Measurements from ENCODE around the gene SETBP1.

The SETBP1 gene

DNA sequence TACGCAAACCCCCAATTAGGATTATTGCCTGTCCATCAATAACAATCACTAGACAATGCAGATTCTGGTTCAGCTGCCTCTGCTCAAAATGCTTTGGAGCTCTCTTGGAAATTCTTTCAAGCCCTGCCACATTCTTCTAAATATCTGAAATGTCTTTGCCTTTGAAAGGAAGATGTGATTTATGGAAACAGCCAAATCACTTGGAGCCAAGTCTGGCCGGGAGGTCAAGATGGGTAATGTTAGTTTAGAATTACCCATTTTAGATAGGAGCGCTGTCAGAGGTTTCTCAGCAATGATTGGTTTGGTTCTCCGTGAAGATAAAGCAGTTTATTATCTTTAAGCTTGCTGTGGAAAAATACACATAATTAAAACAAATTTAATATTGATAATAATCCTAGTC is 306.7 kb downstream of the SETBP1 start:
- H3K23ac ChIP-seq (ENCODE audit: low read depth, low read length, poor library complexity), result no peak overlapping the region
- H3K27me3 ChIP-seq (ENCODE audit: control insufficient read depth in 3 of 3, insufficient read depth in 3 of 3, low read depth in 1 of 3, low read length in 3 of 3), result no peaks in the 10 kb centered on the region
- WGBS, 2 donors (ENCODE audit: extremely low coverage in 2 of 2, insufficient read length in 2 of 2, insufficient replicate concordance in 1 of 2), result no CpG with 5 or more reads among the region's 4 CpGs
- no peaks in the 10 kb centered on the region for H3K4me1 ChIP-seq (ENCODE audit: control insufficient read depth in 2 of 2, insufficient read depth in 1 of 2, low read depth in 1 of 2, low read length in 2 of 2)
- no peak overlapping the region for H3K14ac ChIP-seq (ENCODE audit: low read length)
- H3K9ac ChIP-seq (ENCODE audit: low read depth, low read length, poor library complexity), result no peak overlapping the region
- H3K9me3 ChIP-seq (replicated peaks in 1 of 2; ENCODE audit: control insufficient read depth in 2 of 2, insufficient read depth in 1 of 2, low read depth in 1 of 2, low read length in 2 of 2), result peaks cover 0 to 14% of the 10 kb centered on the region in 2 donors
- H2BK5ac ChIP-seq (ENCODE audit: low read length), result no peak overlapping the region
- no peak for DNase-seq (ENCODE audit: low spot score)
- H4K91ac ChIP-seq (ENCODE audit: low read depth, low read length, poor library complexity), result no peak overlapping the region
- H2BK15ac ChIP-seq (ENCODE audit: low read length), result no peak overlapping the region
- H3K4me3 ChIP-seq (ENCODE audit: low read length in 2 of 2), result no peak overlapping the region
- H3K4ac ChIP-seq (ENCODE audit: low read length), result no peak overlapping the region
- H3K18ac ChIP-seq (ENCODE audit: low read length), result no peak overlapping the region
- no peak overlapping the region for H2AK5ac ChIP-seq (ENCODE audit: low read depth, low read length)
- no peak overlapping the region for H4K8ac ChIP-seq (ENCODE audit: low read depth, low read length)
- H3K4me2 ChIP-seq (ENCODE audit: insufficient read depth, low read length, poor library complexity, severe bottlenecking), result no peak overlapping the region
- H2AFZ ChIP-seq (ENCODE audit: low read length), result no peak overlapping the region
- H3K36me3 ChIP-seq (replicated peaks in 1 of 2; ENCODE audit: control insufficient read depth in 2 of 2, insufficient read depth in 2 of 2, low read length in 2 of 2), result no peaks in the 10 kb centered on the region
- no peaks in the 10 kb centered on the region for H3K79me1 ChIP-seq (ENCODE audit: low read depth, low read length)
- no peak overlapping the region for H2BK12ac ChIP-seq (ENCODE audit: low read length)
- no peak overlapping the region for H3K27ac ChIP-seq (replicated peaks; ENCODE audit: low read length)
- H2BK120ac ChIP-seq (ENCODE audit: low read depth, low read length), result no peak overlapping the region

DNA sequence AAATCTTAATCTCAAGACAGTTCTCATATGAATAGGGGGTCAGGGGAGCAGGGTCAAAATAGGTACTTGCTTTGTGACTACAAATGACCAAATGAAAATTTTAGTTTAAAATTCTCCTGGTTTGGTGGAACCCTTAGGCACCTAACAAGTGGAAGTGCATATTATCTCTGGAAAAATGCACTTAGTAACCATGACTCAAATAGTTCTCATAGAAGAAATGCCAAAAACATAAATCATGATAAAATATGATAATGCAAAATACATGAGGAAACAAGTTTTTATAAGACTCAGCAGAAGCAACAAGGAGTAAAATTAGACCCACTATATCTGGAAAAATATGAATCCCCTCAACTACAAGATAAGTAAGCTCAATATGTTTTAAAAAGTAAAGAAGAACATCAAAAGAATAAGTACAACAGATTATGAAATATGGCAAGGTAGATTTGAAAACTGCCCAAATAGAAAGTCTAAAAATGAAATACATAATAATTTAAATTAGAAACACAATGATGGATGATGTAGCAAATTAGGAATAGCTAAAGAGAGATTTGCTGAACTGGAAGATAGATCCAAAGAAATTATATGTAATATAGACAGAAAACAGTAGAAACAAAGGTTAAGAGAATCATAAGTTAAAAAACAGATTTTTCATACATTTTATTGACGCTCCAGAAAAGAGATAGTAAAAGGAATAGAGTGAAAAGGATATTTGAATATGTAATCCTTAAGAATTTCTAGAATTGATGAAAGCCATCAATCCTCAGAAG is 308.3 kb downstream of the SETBP1 start:
- Histone ChIP-seq H2AK5ac (ENCODE audit: low read depth, low read length) (no peak overlapping the region), H2BK15ac (ENCODE audit: low read length) (no peak overlapping the region), H3K36me3 (replicated peaks in 1 of 2; ENCODE audit: control insufficient read depth in 2 of 2, insufficient read depth in 2 of 2, low read length in 2 of 2) (no peaks in the 10 kb centered on the region), H3K18ac (ENCODE audit: low read length) (no peak overlapping the region), H3K4me3 (ENCODE audit: low read length in 2 of 2) (no peak overlapping the region), H3K23ac (ENCODE audit: low read depth, low read length, poor library complexity) (no peak overlapping the region), H4K91ac (ENCODE audit: low read depth, low read length, poor library complexity) (no peak overlapping the region), H3K27ac (replicated peaks; ENCODE audit: low read length) (no peak overlapping the region), H3K27me3 (ENCODE audit: control insufficient read depth in 3 of 3, insufficient read depth in 3 of 3, low read depth in 1 of 3, low read length in 3 of 3) (no peaks in the 10 kb centered on the region), H3K4me1 (ENCODE audit: control insufficient read depth in 2 of 2, insufficient read depth in 1 of 2, low read depth in 1 of 2, low read length in 2 of 2) (no peaks in the 10 kb centered on the region), H2BK12ac (ENCODE audit: low read length) (no peak overlapping the region), H2BK120ac (ENCODE audit: low read depth, low read length) (no peak overlapping the region), H3K14ac (ENCODE audit: low read length) (no peak overlapping the region), H3K4ac (ENCODE audit: low read length) (no peak overlapping the region), H3K9me3 (replicated peaks in 1 of 2; ENCODE audit: control insufficient read depth in 2 of 2, insufficient read depth in 1 of 2, low read depth in 1 of 2, low read length in 2 of 2) (peaks cover 0 to 14% of the 10 kb centered on the region in 2 donors), H3K4me2 (ENCODE audit: insufficient read depth, low read length, poor library complexity, severe bottlenecking) (no peak overlapping the region), H2BK5ac (ENCODE audit: low read length) (no peak overlapping the region), H3K9ac (ENCODE audit: low read depth, low read length, poor library complexity) (no peak overlapping the region), H3K79me1 (ENCODE audit: low read depth, low read length) (no peaks in the 10 kb centered on the region), H2AFZ (ENCODE audit: low read length) (no peak overlapping the region), H4K8ac (ENCODE audit: low read depth, low read length) (no peak overlapping the region)
- no peak for DNase-seq (ENCODE audit: low spot score)
- no CpG with 5 or more reads among the region's 1 CpG for WGBS, 2 donors (ENCODE audit: extremely low coverage in 2 of 2, insufficient read length in 2 of 2, insufficient replicate concordance in 1 of 2)

DNA sequence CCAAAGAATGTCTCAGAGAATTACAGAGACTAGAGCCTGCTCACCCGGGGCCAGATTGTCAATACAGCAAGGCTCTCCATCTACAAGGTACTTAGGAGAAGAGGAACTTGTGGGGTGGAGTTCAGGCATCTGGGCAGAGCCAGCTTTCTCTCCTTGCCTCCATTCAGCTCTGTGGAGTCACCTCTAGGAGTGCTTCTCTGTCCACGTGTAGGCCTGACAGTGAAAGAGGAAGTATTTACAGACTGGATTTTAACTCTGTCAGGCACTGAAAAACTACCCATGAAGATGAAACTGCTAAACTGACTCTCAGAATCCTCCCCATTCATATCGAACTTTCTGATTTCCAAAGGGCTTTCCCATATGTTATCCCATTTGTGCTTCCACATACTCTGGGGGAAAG is 315.6 kb downstream of the SETBP1 start:
- no peak for DNase-seq (ENCODE audit: low spot score)
- Histone ChIP-seq H4K91ac (ENCODE audit: low read depth, low read length, poor library complexity) (no peak overlapping the region), H3K9me3 (replicated peaks in 1 of 2; ENCODE audit: control insufficient read depth in 2 of 2, insufficient read depth in 1 of 2, low read depth in 1 of 2, low read length in 2 of 2) (peaks cover 2 to 5% of the 10 kb centered on the region in 2 donors), H3K4ac (ENCODE audit: low read length) (no peak overlapping the region), H3K18ac (ENCODE audit: low read length) (no peak overlapping the region), H3K27me3 (ENCODE audit: control insufficient read depth in 3 of 3, insufficient read depth in 3 of 3, low read depth in 1 of 3, low read length in 3 of 3) (no peaks in the 10 kb centered on the region), H3K27ac (replicated peaks; ENCODE audit: low read length) (no peak overlapping the region), H2BK5ac (ENCODE audit: low read length) (no peak overlapping the region), H2AK5ac (ENCODE audit: low read depth, low read length) (no peak overlapping the region), H3K14ac (ENCODE audit: low read length) (no peak overlapping the region), H2AFZ (ENCODE audit: low read length) (no peak overlapping the region), H3K36me3 (replicated peaks in 1 of 2; ENCODE audit: control insufficient read depth in 2 of 2, insufficient read depth in 2 of 2, low read length in 2 of 2) (no peaks in the 10 kb centered on the region), H4K8ac (ENCODE audit: low read depth, low read length) (no peak overlapping the region), H3K23ac (ENCODE audit: low read depth, low read length, poor library complexity) (no peak overlapping the region), H2BK120ac (ENCODE audit: low read depth, low read length) (no peak overlapping the region), H3K4me1 (ENCODE audit: control insufficient read depth in 2 of 2, insufficient read depth in 1 of 2, low read depth in 1 of 2, low read length in 2 of 2) (no peaks in the 10 kb centered on the region), H3K79me1 (ENCODE audit: low read depth, low read length) (no peaks in the 10 kb centered on the region), H2BK12ac (ENCODE audit: low read length) (no peak overlapping the region), H3K9ac (ENCODE audit: low read depth, low read length, poor library complexity) (no peak overlapping the region), H2BK15ac (ENCODE audit: low read length) (no peak overlapping the region), H3K4me2 (ENCODE audit: insufficient read depth, low read length, poor library complexity, severe bottlenecking) (no peak overlapping the region), H3K4me3 (ENCODE audit: low read length in 2 of 2) (no peak overlapping the region)
- no CpG with 5 or more reads among the region's 3 CpGs for WGBS, 2 donors (ENCODE audit: extremely low coverage in 2 of 2, insufficient read length in 2 of 2, insufficient replicate concordance in 1 of 2)

DNA sequence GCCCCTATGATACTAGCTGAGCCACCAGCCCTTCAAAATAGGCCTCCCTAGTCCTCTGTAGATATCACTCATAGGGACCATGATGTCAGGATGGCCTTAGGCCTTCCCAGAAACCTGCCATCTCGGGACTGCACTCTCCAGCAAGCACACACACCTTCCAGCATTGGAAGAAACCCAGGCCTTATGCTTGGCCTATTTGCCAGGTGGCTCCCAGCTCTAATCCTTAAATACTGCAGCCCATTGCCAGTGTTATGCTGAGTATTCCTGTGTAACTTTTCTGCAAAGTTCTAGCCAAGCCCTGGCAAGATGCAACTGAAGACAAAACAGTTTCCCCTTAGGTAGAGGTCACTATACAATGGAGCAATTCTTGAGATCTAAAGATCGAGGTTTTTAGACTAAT is 316.5 kb downstream of the SETBP1 start:
- no peak overlapping the region for H2AK5ac ChIP-seq (ENCODE audit: low read depth, low read length)
- H3K4me1 ChIP-seq (ENCODE audit: control insufficient read depth in 2 of 2, insufficient read depth in 1 of 2, low read depth in 1 of 2, low read length in 2 of 2), result no peaks in the 10 kb centered on the region
- H3K27ac ChIP-seq (replicated peaks; ENCODE audit: low read length), result no peak overlapping the region
- no peak overlapping the region for H3K4me3 ChIP-seq (ENCODE audit: low read length in 2 of 2)
- no peak overlapping the region for H3K23ac ChIP-seq (ENCODE audit: low read depth, low read length, poor library complexity)
- H3K79me1 ChIP-seq (ENCODE audit: low read depth, low read length), result no peaks in the 10 kb centered on the region
- no peak overlapping the region for H3K18ac ChIP-seq (ENCODE audit: low read length)
- no peak overlapping the region for H2BK5ac ChIP-seq (ENCODE audit: low read length)
- H3K9ac ChIP-seq (ENCODE audit: low read depth, low read length, poor library complexity), result no peak overlapping the region
- no peaks in the 10 kb centered on the region for H3K27me3 ChIP-seq (ENCODE audit: control insufficient read depth in 3 of 3, insufficient read depth in 3 of 3, low read depth in 1 of 3, low read length in 3 of 3)
- no CpG with 5 or more reads among the region's 2 CpGs for WGBS, 2 donors (ENCODE audit: extremely low coverage in 2 of 2, insufficient read length in 2 of 2, insufficient replicate concordance in 1 of 2)
- no peak overlapping the region for H4K91ac ChIP-seq (ENCODE audit: low read depth, low read length, poor library complexity)
- H2BK120ac ChIP-seq (ENCODE audit: low read depth, low read length), result no peak overlapping the region
- no peak overlapping the region for H3K14ac ChIP-seq (ENCODE audit: low read length)
- H3K4me2 ChIP-seq (ENCODE audit: insufficient read depth, low read length, poor library complexity, severe bottlenecking), result no peak overlapping the region
- no peak overlapping the region for H3K4ac ChIP-seq (ENCODE audit: low read length)
- DNase-seq (ENCODE audit: low spot score), result no peak
- no peak overlapping the region for H2BK12ac ChIP-seq (ENCODE audit: low read length)
- peaks cover 2 to 5% of the 10 kb centered on the region in 2 donors for H3K9me3 ChIP-seq (replicated peaks in 1 of 2; ENCODE audit: control insufficient read depth in 2 of 2, insufficient read depth in 1 of 2, low read depth in 1 of 2, low read length in 2 of 2)
- H3K36me3 ChIP-seq (replicated peaks in 1 of 2; ENCODE audit: control insufficient read depth in 2 of 2, insufficient read depth in 2 of 2, low read length in 2 of 2), result no peaks in the 10 kb centered on the region
- H2BK15ac ChIP-seq (ENCODE audit: low read length), result no peak overlapping the region
- H2AFZ ChIP-seq (ENCODE audit: low read length), result no peak overlapping the region
- H4K8ac ChIP-seq (ENCODE audit: low read depth, low read length), result no peak overlapping the region

Measured in neuronal stem cell (in vitro differentiated cells).